MCF 10A (cell line): Measurements from ENCODE around the gene MAST2. TPM values are rescaled to one million over a fixed set of nuclear protein-coding genes. Genes with fewer than 3 reads are reported as not detected.
"Not testable (repeated sequence)": the region's sequence is repeated elsewhere in the genome, so short reads cannot be mapped to it uniquely, and the experiment has no call there.

Experiments used
- BruUV-seq: library from RNA; stranded (reverse); fragments of 400-500 nt; replicated peaks from 2 replicates; lab custom pipeline; 2021; lab: Mats Ljungman, UMichigan
- CTCF ChIA-PET: fragments of 300-600 bp; sonication (Branson Sonifier 250); formaldehyde crosslinking; extraction: SDS; loops from one replicate; lab custom pipeline; 2021; ENCODE audit warnings: antibody characterized with exemption, inconsistent platforms; lab: Yijun Ruan, JAX
- POLR2A ChIA-PET: fragments of 300-600, 350-650 bp; sonication (Branson Sonifier 250); formaldehyde crosslinking; extraction: SDS; loops from one replicate; lab custom pipeline; 2020; ENCODE audit warnings: antibody characterized with exemption, inconsistent platforms; lab: Yijun Ruan, JAX
- DNase-seq: peaks from one replicate; pipeline ENCODE4 v3.0.0-alpha.2; 2018; ENCODE audit not compliant: unreplicated experiment
- H3K27ac Mint-ChIP-seq: one replicate; pipeline ENCODE4 v1.8.0; 2022; ENCODE audit warnings: mild to moderate bottlenecking, low read depth, mixed read lengths; ENCODE audit not compliant: unreplicated experiment
- H3K27me3 Mint-ChIP-seq: one replicate; pipeline ENCODE4 v1.8.0; 2022; ENCODE audit warnings: mixed read lengths; ENCODE audit not compliant: insufficient read depth, unreplicated experiment
- H3K36me3 Mint-ChIP-seq: one replicate; pipeline ENCODE4 v1.8.0; 2022; ENCODE audit warnings: mild to moderate bottlenecking, moderate library complexity, mixed read lengths; ENCODE audit not compliant: insufficient read depth, unreplicated experiment
- H3K4me1 Mint-ChIP-seq: one replicate; pipeline ENCODE4 v1.8.0; 2022; ENCODE audit warnings: mixed read lengths; ENCODE audit not compliant: insufficient read depth, unreplicated experiment
- H3K4me3 Mint-ChIP-seq: one replicate; pipeline ENCODE4 v1.8.0; 2022; ENCODE audit warnings: mild to moderate bottlenecking, moderate library complexity, mixed read lengths; ENCODE audit not compliant: unreplicated experiment
- H3K9me3 Mint-ChIP-seq: one replicate; pipeline ENCODE4 v1.8.0; 2022; ENCODE audit warnings: mixed read lengths; ENCODE audit not compliant: unreplicated experiment
- intact Hi-C: fragments of 100-400 bp; cut with micrococcal nuclease; formaldehyde crosslinking; loops from 2 replicates; pipeline ENCODE4 v1.14.1; 2022
- total RNA-seq: library from RNA; stranded (reverse); gene quantifications from 2 replicates; pipeline ENCODE4 v1.2.3, GENCODE V29; 2022
- TF ChIP-seq, protein P1 (sequence below): fragments of 200-600 bp; IDR thresholded peaks from one replicate; pipeline ENCODE4 v1.8.0; 2022; ENCODE audit warnings: antibody characterized with exemption, mild to moderate bottlenecking; ENCODE audit not compliant: unreplicated experiment

MAST2 gene
- total RNA-seq, 1 experiment from 2014 or later = 33.3 TPM

DNA sequence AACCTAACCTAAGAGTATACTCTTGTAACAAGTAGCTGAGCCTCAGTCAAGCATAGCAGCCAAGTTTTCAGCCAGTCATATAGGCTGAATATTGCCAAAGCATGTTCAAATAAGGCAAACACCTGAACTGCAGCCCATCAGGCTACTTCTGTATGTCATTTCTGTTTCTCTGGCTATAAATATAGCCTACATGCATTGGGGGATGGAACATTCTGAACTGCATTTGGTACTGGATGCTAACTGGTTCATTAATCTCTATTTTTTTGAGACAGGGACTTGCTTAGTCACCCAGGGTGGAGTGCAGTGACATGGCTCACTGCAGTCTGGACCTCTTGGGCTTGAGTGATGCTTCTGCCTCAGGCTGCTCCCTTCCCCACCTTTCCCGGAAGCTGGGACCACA is 37.3 kb downstream of the MAST2 start:
- no TSS peak for BruUV-seq
- ChIA-PET CTCF (no interaction called here), POLR2A (no interaction called here)
- Mint-ChIP-seq H3K27me3 (no peaks in the 10 kb centered on the region), H3K36me3 (peaks cover 8% of the 10 kb centered on the region), H3K4me1 (no peaks in the 10 kb centered on the region), H3K27ac (no peak overlapping the region), H3K4me3 (no peak overlapping the region), H3K9me3 (no peaks in the 10 kb centered on the region)
- intact Hi-C loops = no loop called here
- no peak for DNase-seq
- TF ChIP-seq, protein P1, sequence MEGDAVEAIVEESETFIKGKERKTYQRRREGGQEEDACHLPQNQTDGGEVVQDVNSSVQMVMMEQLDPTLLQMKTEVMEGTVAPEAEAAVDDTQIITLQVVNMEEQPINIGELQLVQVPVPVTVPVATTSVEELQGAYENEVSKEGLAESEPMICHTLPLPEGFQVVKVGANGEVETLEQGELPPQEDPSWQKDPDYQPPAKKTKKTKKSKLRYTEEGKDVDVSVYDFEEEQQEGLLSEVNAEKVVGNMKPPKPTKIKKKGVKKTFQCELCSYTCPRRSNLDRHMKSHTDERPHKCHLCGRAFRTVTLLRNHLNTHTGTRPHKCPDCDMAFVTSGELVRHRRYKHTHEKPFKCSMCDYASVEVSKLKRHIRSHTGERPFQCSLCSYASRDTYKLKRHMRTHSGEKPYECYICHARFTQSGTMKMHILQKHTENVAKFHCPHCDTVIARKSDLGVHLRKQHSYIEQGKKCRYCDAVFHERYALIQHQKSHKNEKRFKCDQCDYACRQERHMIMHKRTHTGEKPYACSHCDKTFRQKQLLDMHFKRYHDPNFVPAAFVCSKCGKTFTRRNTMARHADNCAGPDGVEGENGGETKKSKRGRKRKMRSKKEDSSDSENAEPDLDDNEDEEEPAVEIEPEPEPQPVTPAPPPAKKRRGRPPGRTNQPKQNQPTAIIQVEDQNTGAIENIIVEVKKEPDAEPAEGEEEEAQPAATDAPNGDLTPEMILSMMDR = no peak

GRCh38 chr1:45842786-45843185 is 39.4 kb downstream of the MAST2 start:
- no TSS peak for BruUV-seq
- intact Hi-C loops = no loop called here
- Mint-ChIP-seq H3K4me3 (no peak overlapping the region), H3K27ac (no peak overlapping the region), H3K9me3 (no peaks in the 10 kb centered on the region), H3K36me3 (peaks cover 4% of the 10 kb centered on the region), H3K4me1 (no peaks in the 10 kb centered on the region), H3K27me3 (no peaks in the 10 kb centered on the region)
- ChIA-PET POLR2A (interaction anchor here (1.3 kb wide), 1 partner anchor 157 kb away, joined by 3 read pairs; the partner anchor contains the start of gene GPBP1L1), CTCF (interaction anchor here (0.6 kb wide), 1 partner anchor 38 kb away, joined by 3 read pairs; no protein-coding TSS in a partner anchor)
- TF ChIP-seq, protein P1 = no peak
- no peak for DNase-seq

- intact Hi-C loops = no loop called here
- peak; percentile 17 for DNase-seq
Observed at GRCh38 chr1:45843474-45843905, 40.1 kb downstream of the MAST2 start.

DNA sequence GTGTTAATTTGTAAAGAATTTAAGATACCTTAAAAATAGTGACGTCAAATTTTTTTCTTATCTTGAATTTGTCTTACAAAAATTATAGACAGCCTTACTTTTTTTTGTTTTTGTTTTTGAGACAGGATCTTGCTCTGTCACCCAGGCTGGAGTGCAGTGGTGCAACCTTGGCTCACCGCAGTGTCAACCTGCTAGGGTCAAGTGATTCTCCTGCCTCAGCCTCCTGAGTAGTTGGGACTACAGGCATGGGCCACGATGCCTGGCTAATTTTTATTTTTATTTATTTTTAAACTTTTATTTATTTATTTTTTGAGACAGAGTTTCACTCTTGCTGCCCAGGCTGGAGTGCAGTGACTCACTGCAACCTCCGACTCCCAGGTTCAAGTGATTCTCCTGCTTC is 40.6 kb downstream of the MAST2 start:
- DNase-seq, H3K4me1 Mint-ChIP-seq, BruUV-seq, H3K36me3 Mint-ChIP-seq, H3K4me3 Mint-ChIP-seq, H3K9me3 Mint-ChIP-seq, intact Hi-C loops, H3K27ac Mint-ChIP-seq, H3K27me3 Mint-ChIP-seq: not testable (repeated sequence)
- CTCF ChIA-PET = interaction anchor here (1.2 kb wide), 1 partner anchor 26 kb away, joined by 3 read pairs; no protein-coding TSS in a partner anchor
- POLR2A ChIA-PET = interaction anchor here (1.3 kb wide), 1 partner anchor 158 kb away, joined by 3 read pairs; the partner anchor contains the start of gene GPBP1L1

More at GRCh38 chr1:45843474-45843905, 40.1 kb downstream of the MAST2 start:
- CTCF ChIA-PET = interaction anchor here (0.6 to 1.2 kb wide), 3 partner anchors 27 to 335 kb away, joined by 3 read pairs; no protein-coding TSS in a partner anchor
- TF ChIP-seq, protein P1 = peak; percentile 6
- no TSS peak for BruUV-seq
- Mint-ChIP-seq H3K4me1 (no peaks in the 10 kb centered on the region), H3K36me3 (peaks cover 7% of the 10 kb centered on the region), H3K27me3 (no peaks in the 10 kb centered on the region), H3K9me3 (peaks cover 2% of the 10 kb centered on the region), H3K27ac (no peak overlapping the region), H3K4me3 (no peak overlapping the region)
- POLR2A ChIA-PET = interaction anchor here (1.3 kb wide), 1 partner anchor 157 kb away, joined by 3 read pairs; the partner anchor contains the start of gene GPBP1L1
